Nephron progenitor cell (in vitro differentiated cells): ENCODE results near the gene OR10J5.
"Not testable (repeated sequence)": the region's sequence is repeated elsewhere in the genome, so short reads cannot be mapped to it uniquely, and the experiment has no call there.

ENCODE experiments used
- DNase-seq: peaks from one replicate; pipeline ENCODE4 v3.0.0; 2021
- H3K27ac Mint-ChIP-seq: 2 replicates; pipeline ENCODE4 v1.8.0; 2021; ENCODE audit warnings: mild to moderate bottlenecking, moderate library complexity, mixed read lengths
- H3K27me3 Mint-ChIP-seq: 2 replicates; pipeline ENCODE4 v1.8.0; 2021; ENCODE audit warnings: mild to moderate bottlenecking, low read depth, mixed read lengths; ENCODE audit not compliant: poor library complexity
- H3K36me3 Mint-ChIP-seq: 2 replicates; pipeline ENCODE4 v1.8.0; 2021; ENCODE audit warnings: low read depth, mixed read lengths
- H3K4me1 Mint-ChIP-seq: 2 replicates; pipeline ENCODE4 v1.8.0; 2021; ENCODE audit warnings: mixed read lengths
- H3K4me3 Mint-ChIP-seq: 2 replicates; pipeline ENCODE4 v1.8.0; 2021; ENCODE audit warnings: mild to moderate bottlenecking, moderate library complexity, mixed read lengths
- H3K9me3 Mint-ChIP-seq: 2 replicates; pipeline ENCODE4 v1.8.0; 2021; ENCODE audit warnings: mild to moderate bottlenecking, moderate library complexity, mixed read lengths
- CTCF ChIP-seq: fragments of 200-600 bp; sonication (generic); IDR thresholded peaks from 2 replicates; pipeline ENCODE4 v1.5.0; 2021; ENCODE audit warnings: antibody characterized with exemption

The OR10J5 gene

GRCh38 chr1:159532922-159533321 lies 2.9 kb downstream of the OR10J5 start:
- TF ChIP-seq CTCF: no peak
- H3K9me3 Mint-ChIP-seq: peaks cover 26% of the 10 kb centered on the region
- no peak for DNase-seq
- H3K27ac Mint-ChIP-seq: no peak overlapping the region
- no peak overlapping the region for H3K4me3 Mint-ChIP-seq
- no peaks in the 10 kb centered on the region for H3K4me1 Mint-ChIP-seq
- no peaks in the 10 kb centered on the region for H3K36me3 Mint-ChIP-seq
- peaks cover 5% of the 10 kb centered on the region for H3K27me3 Mint-ChIP-seq

- not testable (repeated sequence) for DNase-seq
Measured at GRCh38 chr1:159524792-159525191, 11.0 kb downstream of the OR10J5 start.

GRCh38 chr1:159510229-159510541 lies 25.6 kb downstream of the OR10J5 start:
- H3K27ac Mint-ChIP-seq: no peak overlapping the region
- H3K36me3 Mint-ChIP-seq: no peaks in the 10 kb centered on the region
- H3K4me1 Mint-ChIP-seq: no peaks in the 10 kb centered on the region
- no peak for TF ChIP-seq CTCF
- DNase-seq: no peak
- peaks cover 2% of the 10 kb centered on the region for H3K27me3 Mint-ChIP-seq
- H3K9me3 Mint-ChIP-seq: peaks cover 30% of the 10 kb centered on the region
- H3K4me3 Mint-ChIP-seq: no peak overlapping the region

More at GRCh38 chr1:159524792-159525191, 11.0 kb downstream of the OR10J5 start:
- peaks cover 40% of the 10 kb centered on the region for H3K9me3 Mint-ChIP-seq
- H3K27ac Mint-ChIP-seq, H3K36me3 Mint-ChIP-seq, H3K4me1 Mint-ChIP-seq, H3K27me3 Mint-ChIP-seq, H3K4me3 Mint-ChIP-seq: not testable (repeated sequence)

- no peak for DNase-seq
- no peak overlapping the region for H3K4me3 Mint-ChIP-seq
- no peaks in the 10 kb centered on the region for H3K4me1 Mint-ChIP-seq
- TF ChIP-seq CTCF: no peak
- no peak overlapping the region for H3K27ac Mint-ChIP-seq
- H3K36me3 Mint-ChIP-seq: no peaks in the 10 kb centered on the region
- H3K27me3 Mint-ChIP-seq: peaks cover 2% of the 10 kb centered on the region
- H3K9me3 Mint-ChIP-seq: peaks cover 33% of the 10 kb centered on the region
Measured at GRCh38 chr1:159509440-159510228, 26.2 kb downstream of the OR10J5 start.

GRCh38 chr1:159508951-159509350 lies 26.9 kb downstream of the OR10J5 start:
- Mint-ChIP-seq H3K36me3 (no peaks in the 10 kb centered on the region), H3K4me3 (no peak overlapping the region), H3K9me3 (peaks cover 32% of the 10 kb centered on the region), H3K4me1 (no peaks in the 10 kb centered on the region), H3K27me3 (peaks cover 2% of the 10 kb centered on the region), H3K27ac (no peak overlapping the region)
- no peak for TF ChIP-seq CTCF
- DNase-seq: no peak

GRCh38 chr1:159505676-159506075 lies 30.1 kb downstream of the OR10J5 start:
- no peaks in the 10 kb centered on the region for H3K4me1 Mint-ChIP-seq
- peaks cover 2% of the 10 kb centered on the region for H3K27me3 Mint-ChIP-seq
- no peak overlapping the region for H3K27ac Mint-ChIP-seq
- peaks cover 35% of the 10 kb centered on the region for H3K9me3 Mint-ChIP-seq
- no peaks in the 10 kb centered on the region for H3K36me3 Mint-ChIP-seq
- no peak for TF ChIP-seq CTCF
- no peak overlapping the region for H3K4me3 Mint-ChIP-seq
- DNase-seq: no peak
